ENCODE measurements around the gene GPR153. TPM values are rescaled to one million over a fixed set of nuclear protein-coding genes. Genes with fewer than 3 reads are reported as not detected.

GPR153 gene
- total and polyA plus RNA-seq, 2 of the 13 experiments (the other 11 are each of a cell fraction or from before 2014, with no cell fraction given) = 0.22 to 0.31 TPM

DNA sequence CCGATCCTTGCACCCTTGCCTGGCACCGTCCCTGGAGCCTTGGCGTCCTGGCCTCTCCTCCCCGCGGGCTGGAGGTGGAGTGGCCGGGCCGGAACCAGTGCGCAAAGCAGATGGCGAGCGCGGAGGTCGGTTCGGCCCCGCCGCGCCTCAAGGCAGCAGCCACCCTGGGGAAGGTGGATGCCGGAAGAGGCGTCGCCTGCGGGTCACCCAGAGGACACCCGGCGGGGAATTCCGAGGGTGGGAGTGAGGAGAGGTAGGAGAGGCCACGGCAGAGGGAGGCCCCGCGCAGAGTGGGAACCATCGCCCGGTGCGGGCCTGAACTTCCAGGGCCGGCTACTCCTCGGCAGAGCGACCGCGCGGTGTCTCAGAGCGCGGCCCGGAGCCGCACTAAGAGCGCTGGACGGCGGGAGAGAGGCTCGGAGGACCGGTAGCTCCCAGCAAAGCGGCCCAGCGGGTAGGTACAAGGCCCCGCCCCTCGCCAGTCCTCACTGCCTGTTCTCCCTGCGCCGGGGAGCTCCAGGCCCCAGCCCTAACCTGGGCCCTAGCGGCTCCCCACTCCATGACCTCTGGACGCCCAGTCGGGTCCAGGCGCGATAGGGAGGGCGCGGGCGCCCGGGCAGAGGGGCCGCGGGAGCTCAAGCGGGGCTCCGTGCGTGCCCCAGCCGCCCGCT is 54.9 kb downstream of the GPR153 start, which contains the start of gene RNF207 (continued):
- TF ChIP-seq, protein P1, sequence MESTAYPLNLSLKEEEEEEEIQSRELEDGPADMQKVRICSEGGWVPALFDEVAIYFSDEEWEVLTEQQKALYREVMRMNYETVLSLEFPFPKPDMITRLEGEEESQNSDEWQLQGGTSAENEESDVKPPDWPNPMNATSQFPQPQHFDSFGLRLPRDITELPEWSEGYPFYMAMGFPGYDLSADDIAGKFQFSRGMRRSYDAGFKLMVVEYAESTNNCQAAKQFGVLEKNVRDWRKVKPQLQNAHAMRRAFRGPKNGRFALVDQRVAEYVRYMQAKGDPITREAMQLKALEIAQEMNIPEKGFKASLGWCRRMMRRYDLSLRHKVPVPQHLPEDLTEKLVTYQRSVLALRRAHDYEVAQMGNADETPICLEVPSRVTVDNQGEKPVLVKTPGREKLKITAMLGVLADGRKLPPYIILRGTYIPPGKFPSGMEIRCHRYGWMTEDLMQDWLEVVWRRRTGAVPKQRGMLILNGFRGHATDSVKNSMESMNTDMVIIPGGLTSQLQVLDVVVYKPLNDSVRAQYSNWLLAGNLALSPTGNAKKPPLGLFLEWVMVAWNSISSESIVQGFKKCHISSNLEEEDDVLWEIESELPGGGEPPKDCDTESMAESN (CRISPR knock-in tag; conservative IDR thresholded peaks at IDR 0.05) = peak; percentile 86; the same call in 1 of the 2 replicates
- TF ChIP-seq, protein P2, sequence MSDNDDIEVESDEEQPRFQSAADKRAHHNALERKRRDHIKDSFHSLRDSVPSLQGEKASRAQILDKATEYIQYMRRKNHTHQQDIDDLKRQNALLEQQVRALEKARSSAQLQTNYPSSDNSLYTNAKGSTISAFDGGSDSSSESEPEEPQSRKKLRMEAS (IDR thresholded peaks at IDR 0.05) = peak; percentile 57; the same call in 1 of the 2 replicates
- TF ChIP-seq GZF1 (CRISPR knock-in tag; IDR thresholded peaks at IDR 0.05) (0 out of 2 replicates have a peak, but pooled peaks have one; percentile 42), MAF1 (CRISPR knock-in tag; IDR thresholded peaks at IDR 0.05; ENCODE audit: borderline replicate concordance) (no peak), ZNF749 (CRISPR knock-in tag; IDR thresholded peaks at IDR 0.05; ENCODE audit: borderline replicate concordance) (no peak; the same call in 1 of the 2 replicates), ZNF235 (CRISPR knock-in tag; IDR thresholded peaks at IDR 0.05; ENCODE audit: borderline replicate concordance) (no peak), SRY (CRISPR knock-in tag; IDR thresholded peaks at IDR 0.05) (peak; percentile 75; the same call in 1 of the 2 replicates), TEAD2 (CRISPR knock-in tag; IDR thresholded peaks at IDR 0.05) (0 out of 2 replicates have a peak, but pooled peaks have one; percentile 59), ZFY (CRISPR knock-in tag; IDR thresholded peaks at IDR 0.05) (peak; percentile 94), IKZF1 (IDR thresholded peaks at IDR 0.05) (no peak), BHLHE40 (IDR thresholded peaks at IDR 0.05; ENCODE audit: low read length) (no peak), ZNF367 (CRISPR knock-in tag; IDR thresholded peaks at IDR 0.05; ENCODE audit: borderline replicate concordance) (peak; percentile 40; the same call in 1 of the 2 replicates)
- TF ChIP-seq, protein P3, sequence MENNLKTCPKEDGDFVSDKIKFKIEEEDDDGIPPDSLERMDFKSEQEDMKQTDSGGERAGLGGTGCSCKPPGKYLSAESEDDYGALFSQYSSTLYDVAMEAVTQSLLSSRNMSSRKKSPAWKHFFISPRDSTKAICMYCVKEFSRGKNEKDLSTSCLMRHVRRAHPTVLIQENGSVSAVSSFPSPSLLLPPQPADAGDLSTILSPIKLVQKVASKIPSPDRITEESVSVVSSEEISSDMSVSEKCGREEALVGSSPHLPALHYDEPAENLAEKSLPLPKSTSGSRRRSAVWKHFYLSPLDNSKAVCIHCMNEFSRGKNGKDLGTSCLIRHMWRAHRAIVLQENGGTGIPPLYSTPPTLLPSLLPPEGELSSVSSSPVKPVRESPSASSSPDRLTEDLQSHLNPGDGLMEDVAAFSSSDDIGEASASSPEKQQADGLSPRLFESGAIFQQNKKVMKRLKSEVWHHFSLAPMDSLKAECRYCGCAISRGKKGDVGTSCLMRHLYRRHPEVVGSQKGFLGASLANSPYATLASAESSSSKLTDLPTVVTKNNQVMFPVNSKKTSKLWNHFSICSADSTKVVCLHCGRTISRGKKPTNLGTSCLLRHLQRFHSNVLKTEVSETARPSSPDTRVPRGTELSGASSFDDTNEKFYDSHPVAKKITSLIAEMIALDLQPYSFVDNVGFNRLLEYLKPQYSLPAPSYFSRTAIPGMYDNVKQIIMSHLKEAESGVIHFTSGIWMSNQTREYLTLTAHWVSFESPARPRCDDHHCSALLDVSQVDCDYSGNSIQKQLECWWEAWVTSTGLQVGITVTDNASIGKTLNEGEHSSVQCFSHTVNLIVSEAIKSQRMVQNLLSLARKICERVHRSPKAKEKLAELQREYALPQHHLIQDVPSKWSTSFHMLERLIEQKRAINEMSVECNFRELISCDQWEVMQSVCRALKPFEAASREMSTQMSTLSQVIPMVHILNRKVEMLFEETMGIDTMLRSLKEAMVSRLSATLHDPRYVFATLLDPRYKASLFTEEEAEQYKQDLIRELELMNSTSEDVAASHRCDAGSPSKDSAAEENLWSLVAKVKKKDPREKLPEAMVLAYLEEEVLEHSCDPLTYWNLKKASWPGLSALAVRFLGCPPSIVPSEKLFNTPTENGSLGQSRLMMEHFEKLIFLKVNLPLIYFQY (CRISPR knock-in tag; IDR thresholded peaks at IDR 0.05; ENCODE audit: borderline replicate concordance) = 0 out of 2 replicates have a peak, but pooled peaks have one; percentile 75
- TF ChIP-seq, protein P4, sequence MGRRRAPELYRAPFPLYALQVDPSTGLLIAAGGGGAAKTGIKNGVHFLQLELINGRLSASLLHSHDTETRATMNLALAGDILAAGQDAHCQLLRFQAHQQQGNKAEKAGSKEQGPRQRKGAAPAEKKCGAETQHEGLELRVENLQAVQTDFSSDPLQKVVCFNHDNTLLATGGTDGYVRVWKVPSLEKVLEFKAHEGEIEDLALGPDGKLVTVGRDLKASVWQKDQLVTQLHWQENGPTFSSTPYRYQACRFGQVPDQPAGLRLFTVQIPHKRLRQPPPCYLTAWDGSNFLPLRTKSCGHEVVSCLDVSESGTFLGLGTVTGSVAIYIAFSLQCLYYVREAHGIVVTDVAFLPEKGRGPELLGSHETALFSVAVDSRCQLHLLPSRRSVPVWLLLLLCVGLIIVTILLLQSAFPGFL (CRISPR knock-in tag; IDR thresholded peaks at IDR 0.05) = no peak
- TF ChIP-seq, protein P5, sequence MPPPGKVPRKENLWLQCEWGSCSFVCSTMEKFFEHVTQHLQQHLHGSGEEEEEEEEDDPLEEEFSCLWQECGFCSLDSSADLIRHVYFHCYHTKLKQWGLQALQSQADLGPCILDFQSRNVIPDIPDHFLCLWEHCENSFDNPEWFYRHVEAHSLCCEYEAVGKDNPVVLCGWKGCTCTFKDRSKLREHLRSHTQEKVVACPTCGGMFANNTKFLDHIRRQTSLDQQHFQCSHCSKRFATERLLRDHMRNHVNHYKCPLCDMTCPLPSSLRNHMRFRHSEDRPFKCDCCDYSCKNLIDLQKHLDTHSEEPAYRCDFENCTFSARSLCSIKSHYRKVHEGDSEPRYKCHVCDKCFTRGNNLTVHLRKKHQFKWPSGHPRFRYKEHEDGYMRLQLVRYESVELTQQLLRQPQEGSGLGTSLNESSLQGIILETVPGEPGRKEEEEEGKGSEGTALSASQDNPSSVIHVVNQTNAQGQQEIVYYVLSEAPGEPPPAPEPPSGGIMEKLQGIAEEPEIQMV (CRISPR knock-in tag; IDR thresholded peaks at IDR 0.05; ENCODE audit: low read depth) = 0 out of 2 replicates have a peak, but pooled peaks have one; percentile 64
- TF ChIP-seq, protein P6, sequence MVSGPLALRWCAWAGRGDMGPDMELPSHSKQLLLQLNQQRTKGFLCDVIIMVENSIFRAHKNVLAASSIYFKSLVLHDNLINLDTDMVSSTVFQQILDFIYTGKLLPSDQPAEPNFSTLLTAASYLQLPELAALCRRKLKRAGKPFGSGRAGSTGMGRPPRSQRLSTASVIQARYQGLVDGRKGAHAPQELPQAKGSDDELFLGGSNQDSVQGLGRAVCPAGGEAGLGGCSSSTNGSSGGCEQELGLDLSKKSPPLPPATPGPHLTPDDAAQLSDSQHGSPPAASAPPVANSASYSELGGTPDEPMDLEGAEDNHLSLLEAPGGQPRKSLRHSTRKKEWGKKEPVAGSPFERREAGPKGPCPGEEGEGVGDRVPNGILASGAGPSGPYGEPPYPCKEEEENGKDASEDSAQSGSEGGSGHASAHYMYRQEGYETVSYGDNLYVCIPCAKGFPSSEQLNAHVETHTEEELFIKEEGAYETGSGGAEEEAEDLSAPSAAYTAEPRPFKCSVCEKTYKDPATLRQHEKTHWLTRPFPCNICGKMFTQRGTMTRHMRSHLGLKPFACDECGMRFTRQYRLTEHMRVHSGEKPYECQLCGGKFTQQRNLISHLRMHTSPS (CRISPR knock-in tag; IDR thresholded peaks at IDR 0.05; ENCODE audit: low read depth) = peak; percentile 25; the same call in 1 of the 2 replicates
- TF ChIP-seq, protein P7, sequence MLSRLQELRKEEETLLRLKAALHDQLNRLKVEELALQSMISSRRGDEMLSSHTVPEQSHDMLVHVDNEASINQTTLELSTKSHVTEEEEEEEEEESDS (CRISPR knock-in tag; IDR thresholded peaks at IDR 0.05; ENCODE audit: borderline replicate concordance) = 0 out of 2 replicates have a peak, but pooled peaks have one; percentile 35

Data from HepG2 (cell line).